ENCODE results near the gene LBH.

- TF ChIP-seq CTCF (IDR thresholded peaks at IDR 0.05; ENCODE audit: low read depth, low read length) (no peak), EZH2phosphoT487 (IDR thresholded peaks at IDR 0.05; ENCODE audit: low read depth) (no peak)
These were observed 39.0 kb upstream of the LBH start for GRCh38 chr2:30192314-30192713.

Data from OCI-LY3 (cell line).